SK-N-SH (cell line): ENCODE measurements around the gene PWP2. TPM values are rescaled to one million over a fixed set of nuclear protein-coding genes. Genes with fewer than 3 reads are reported as not detected.

Experiments used
- CTCF ChIA-PET: fragments of 300-600, 350-600 bp; formaldehyde crosslinking; extraction: SDS; loops from one replicate; lab custom pipeline; 2021; lab: Yijun Ruan, JAX
- POLR2A ChIA-PET: fragments of 350-600 bp; sonication (Branson Sonifier 250); formaldehyde crosslinking; extraction: SDS; loops from one replicate; lab custom pipeline; 2020; ENCODE audit warnings: antibody characterized with exemption, inconsistent platforms; lab: Yijun Ruan, JAX
- DNase-seq: peaks from one replicate; pipeline ENCODE4 v3.0.0; 2012
- H2AFZ ChIP-seq: fragments of 200-600 bp; sonication (generic); 2 replicates; pipeline ENCODE4 v1.8.1; 2016; ENCODE audit warnings: antibody characterized with exemption, mild to moderate bottlenecking, low read depth
- H3F3A ChIP-seq: fragments of 200-600 bp; sonication (generic); replicated peaks from 2 replicates; pipeline ENCODE3; 2016; ENCODE audit warnings: antibody characterized with exemption, mild to moderate bottlenecking; ENCODE audit not compliant: insufficient read depth
- H3K27ac ChIP-seq, 2 experiments: fragments of 200-500 bp in 1 of 2; fragments of 200-600 bp in 1 of 2; sonication (Bioruptor generic) in 1 of 2; sonication (generic), shearing (Covaris generic) in 1 of 2; 2 replicates each; pipeline versions ENCODE4 v1.5.1 to v1.6.1; 2014 to 2016; ENCODE audit warnings: low read depth in 2 of 2, inconsistent platforms in 1 of 2, low read length in 1 of 2, mild to moderate bottlenecking in 1 of 2, mixed read lengths in 1 of 2
- H3K27me3 ChIP-seq: fragments of 200-600 bp; sonication (generic), shearing (Covaris generic); 2 replicates; pipeline ENCODE4 v1.6.1; 2016; ENCODE audit warnings: mixed run types; ENCODE audit not compliant: insufficient read depth
- H3K36me3 ChIP-seq, 2 experiments: fragments of 200-500 bp in 1 of 2; fragments of 200-600 bp in 1 of 2; sonication (Bioruptor generic) in 1 of 2; sonication (generic) in 1 of 2; replicated peaks in 1 of 2; 2 replicates each; pipeline versions ENCODE3 to v1.5.1; 2014 to 2016; ENCODE audit warnings: low read length in 1 of 2, mild to moderate bottlenecking in 1 of 2; ENCODE audit not compliant: insufficient read depth in 2 of 2, control insufficient read depth in 1 of 2
- H3K4me1 ChIP-seq, 2 experiments: fragments of 200-500 bp in 1 of 2; fragments of 200-600 bp in 1 of 2; sonication (Bioruptor generic) in 1 of 2; sonication (generic), shearing (Covaris generic) in 1 of 2; 2 replicates each; pipeline versions ENCODE4 v1.5.1 to v1.6.1; 2014 to 2016; ENCODE audit warnings: low read depth in 1 of 2, low read length in 1 of 2, mixed run types in 1 of 2; ENCODE audit not compliant: insufficient read depth in 2 of 2, control insufficient read depth in 1 of 2
- H3K4me2 ChIP-seq: fragments of 200-600 bp; sonication (generic), shearing (Covaris generic); 2 replicates; pipeline ENCODE4 v1.6.1; 2017; ENCODE audit warnings: mixed run types
- H3K4me3 ChIP-seq, 2 experiments: fragments of 200-500 bp in 1 of 2; fragments of 200-600 bp in 1 of 2; sonication (Bioruptor generic) in 1 of 2; sonication (generic), shearing (Covaris generic) in 1 of 2; 2 replicates each; pipeline versions ENCODE4 v1.5.1 to v1.8.1; 2014 to 2016; ENCODE audit warnings: low read depth in 2 of 2, inconsistent platforms in 1 of 2, low read length in 1 of 2, mild to moderate bottlenecking in 1 of 2, mixed read lengths in 1 of 2, moderate library complexity in 1 of 2
- H3K79me2 ChIP-seq: fragments of 200-600 bp; sonication (generic); 2 replicates; pipeline ENCODE4 v1.8.1; 2017; ENCODE audit warnings: mild to moderate bottlenecking; ENCODE audit not compliant: insufficient read depth
- H3K9ac ChIP-seq: fragments of 200-600 bp; sonication (generic); 2 replicates; pipeline ENCODE4 v1.6.1; 2017; ENCODE audit warnings: mixed run types
- H3K9me2 ChIP-seq: fragments of 200-600 bp; sonication (generic); 2 replicates; pipeline ENCODE4 v1.6.1; 2017; ENCODE audit warnings: mixed run types
- H3K9me3 ChIP-seq: fragments of 200-600 bp; sonication (generic); 2 replicates; pipeline ENCODE4 v1.6.1; 2017; ENCODE audit warnings: mixed run types, mild to moderate bottlenecking, moderate library complexity
- H4K20me1 ChIP-seq: fragments of 200-600 bp; sonication (generic); 2 replicates; pipeline ENCODE4 v1.6.1; 2017; ENCODE audit warnings: mild to moderate bottlenecking, mixed run types; ENCODE audit not compliant: insufficient read depth
- CHD2 ChIP-seq: fragments of 150-350 bp; IDR thresholded peaks from 2 replicates; pipeline ENCODE4 v1.6.1; 2018; ENCODE audit warnings: low read length; ENCODE audit not compliant: partially characterized antibody
- EZH2phosphoT487 ChIP-seq: fragments of 200-600 bp; sonication (generic); IDR thresholded peaks from 2 replicates; pipeline ENCODE4 v1.6.1; 2017; ENCODE audit warnings: low read depth, mixed run types, mild to moderate bottlenecking, antibody characterized with exemption, moderate library complexity, borderline replicate concordance
- FOSL2 ChIP-seq: IDR thresholded peaks from 2 replicates; pipeline ENCODE4 v1.4.0; 2012; ENCODE audit warnings: low read depth, mild to moderate bottlenecking, moderate library complexity, borderline replicate concordance
- FOXJ3 ChIP-seq: sonication (generic); formaldehyde crosslinking; IDR thresholded peaks from 2 replicates; pipeline ENCODE4 v1.5.1; 2020; ENCODE audit warnings: mild to moderate bottlenecking, missing genetic modification reagents
- FOXM1 ChIP-seq: IDR thresholded peaks from 2 replicates; pipeline ENCODE4 v1.4.0; 2012; ENCODE audit warnings: low read depth, mild to moderate bottlenecking
- GABPA ChIP-seq: IDR thresholded peaks from 2 replicates; pipeline ENCODE4 v1.4.0; 2012; ENCODE audit warnings: low read depth, mild to moderate bottlenecking
- JUND ChIP-seq: IDR thresholded peaks from 2 replicates; pipeline ENCODE4 v1.4.0; 2012
- MXI1 ChIP-seq: IDR thresholded peaks from 2 replicates; pipeline ENCODE4 v1.6.1; 2012; ENCODE audit warnings: mild to moderate bottlenecking, low read depth, low read length, improper control_type of control experiment
- NRF1 ChIP-seq: IDR thresholded peaks from 2 replicates; pipeline ENCODE4 v1.6.1; 2012; ENCODE audit warnings: low read depth, mild to moderate bottlenecking, low read length
- POLR2AphosphoS5 ChIP-seq: IDR thresholded peaks from 2 replicates; pipeline ENCODE4 v1.6.1; 2012; ENCODE audit warnings: low read depth, low read length
- RCOR1 ChIP-seq: fragments of 150-350 bp; IDR thresholded peaks from 2 replicates; pipeline ENCODE4 v1.6.1; 2017; ENCODE audit warnings: antibody characterized with exemption, low read length
- RXRA ChIP-seq: IDR thresholded peaks from 2 replicates; pipeline ENCODE4 v1.4.0; 2012; ENCODE audit warnings: low read depth, mild to moderate bottlenecking, borderline replicate concordance
- SIN3A ChIP-seq: IDR thresholded peaks from 2 replicates; pipeline ENCODE4 v1.6.1; 2012; ENCODE audit warnings: low read depth, mild to moderate bottlenecking, low read length, moderate library complexity, borderline replicate concordance
- TCF12 ChIP-seq: IDR thresholded peaks from 2 replicates; pipeline ENCODE4 v1.4.0; 2012
- WGBS: methylation state at CpG from one replicate; pipeline ENCODE4 v1.1.6; 2017; ENCODE audit warnings: low lambda C conversion rate; 5-methylcytosine and 5-hydroxymethylcytosine counted together
- polyA plus RNA-seq, 3 experiments: library from polyadenylated mRNA; depleted of rRNA; stranded (reverse); fragments of >200 nt; gene quantifications; 2 replicates each; pipeline ENCODE4 v1.2.3, GENCODE V29; 2012
- TF ChIP-seq, protein P1 (sequence below): IDR thresholded peaks from 2 replicates; pipeline ENCODE4 v1.4.0; 2012; ENCODE audit warnings: low read depth, borderline replicate concordance
- TF ChIP-seq, protein P2 (sequence below): IDR thresholded peaks from 2 replicates; pipeline ENCODE4 v1.4.0; 2012; ENCODE audit warnings: low read depth
- TF ChIP-seq, protein P3 (sequence below): IDR thresholded peaks from 2 replicates; pipeline ENCODE4 v1.4.0; 2012; ENCODE audit warnings: low read depth, borderline replicate concordance
- TF ChIP-seq, protein P4 (sequence below): fragments of 150-350 bp; IDR thresholded peaks from 2 replicates; pipeline ENCODE4 v1.6.1; 2016; ENCODE audit warnings: mild to moderate bottlenecking, low read depth, low read length
- TF ChIP-seq, protein P5 (sequence below): IDR thresholded peaks from 2 replicates; pipeline ENCODE4 v1.6.1; 2012; ENCODE audit warnings: mild to moderate bottlenecking, low read depth, low read length, moderate library complexity

Gene PWP2
- polyA plus RNA-seq, 1 of the 3 experiments (the other 2 are of a cell fraction), result 6.0 TPM

DNA sequence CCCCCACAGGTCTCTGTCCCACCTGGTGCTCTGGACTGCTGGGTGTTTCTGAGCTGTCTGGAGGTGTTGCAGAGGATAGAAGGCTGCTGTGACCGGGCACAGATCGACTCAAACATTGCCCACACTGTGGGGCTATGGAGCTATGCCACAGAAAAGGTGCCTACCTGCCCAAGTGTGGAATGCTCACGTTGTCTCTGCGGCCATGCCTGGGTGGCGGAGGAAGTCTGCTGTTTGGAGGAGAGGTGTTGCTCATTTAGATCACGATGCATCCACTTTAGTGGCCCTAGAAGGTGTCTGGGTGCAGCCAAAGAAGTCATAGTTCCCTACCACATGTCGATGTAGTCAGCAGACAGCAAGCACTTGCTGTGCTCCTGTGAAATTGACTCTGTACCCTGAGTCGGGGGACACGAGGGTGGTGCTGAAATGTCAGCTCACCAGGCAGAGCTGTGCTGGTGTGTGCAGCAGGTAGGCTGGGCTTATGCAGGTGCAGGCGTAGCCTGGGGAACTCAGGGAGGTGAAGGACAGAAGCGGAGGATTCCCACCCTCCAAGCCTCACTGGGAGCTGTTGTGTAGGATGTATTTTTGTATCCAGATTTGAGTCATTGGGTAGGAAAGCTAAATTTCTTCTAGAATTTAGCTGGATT, 32.8 kb upstream of the PWP2 start:
- Histone ChIP-seq H3K4me3 (no peak overlapping the region), H3K79me2 (peaks cover 28% of the 10 kb centered on the region), H3F3A (peaks cover 3% of the 10 kb centered on the region), H3K9me3 (no peaks in the 10 kb centered on the region), H3K27ac (no peak overlapping the region), H3K4me2 (no peak overlapping the region), H2AFZ (no peak overlapping the region), H3K4me1 (no peaks in the 10 kb centered on the region; a peak in 1 of 4 replicates), H4K20me1 (no peaks in the 10 kb centered on the region; the same call in 1 of the 2 replicates), H3K9ac (no peak overlapping the region), H3K36me3 (peaks cover 35 to 66% of the 10 kb centered on the region in 2 experiments), H3K27me3 (no peaks in the 10 kb centered on the region), H3K9me2 (no peaks in the 10 kb centered on the region)
- no peak for DNase-seq
- ChIA-PET POLR2A (no interaction called here), CTCF (interaction anchor here (1.1 to 1.4 kb wide), 2 partner anchors 61 to 223 kb away, joined by 3 to 5 read pairs; no protein-coding TSS in a partner anchor)
- TF ChIP-seq FOXJ3 (CRISPR knock-in tag), result no peak
- TF ChIP-seq, protein P1, sequence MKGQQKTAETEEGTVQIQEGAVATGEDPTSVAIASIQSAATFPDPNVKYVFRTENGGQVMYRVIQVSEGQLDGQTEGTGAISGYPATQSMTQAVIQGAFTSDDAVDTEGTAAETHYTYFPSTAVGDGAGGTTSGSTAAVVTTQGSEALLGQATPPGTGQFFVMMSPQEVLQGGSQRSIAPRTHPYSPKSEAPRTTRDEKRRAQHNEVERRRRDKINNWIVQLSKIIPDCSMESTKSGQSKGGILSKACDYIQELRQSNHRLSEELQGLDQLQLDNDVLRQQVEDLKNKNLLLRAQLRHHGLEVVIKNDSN, result no peak
- 100% methylated on average over 9 of the region's 11 CpGs for WGBS

DNA sequence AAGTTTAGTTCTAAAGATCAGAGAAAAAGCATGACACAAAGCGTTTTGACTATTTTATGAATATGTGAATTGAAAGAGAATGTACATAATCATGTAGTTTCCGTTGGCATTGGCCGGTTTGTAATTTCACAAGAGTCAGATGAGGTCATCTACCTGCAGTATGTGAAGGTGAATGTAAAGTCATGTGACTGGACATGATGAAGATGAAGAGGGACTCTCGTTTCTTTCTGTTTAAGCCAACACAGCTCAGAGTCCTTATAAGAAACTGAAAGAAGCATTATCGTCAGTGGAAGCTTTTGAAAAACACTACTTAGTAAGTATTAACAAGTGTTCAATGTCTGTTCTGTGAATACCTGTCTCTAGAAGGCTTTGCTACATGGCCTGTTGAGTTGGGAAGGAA, 30.9 kb upstream of the PWP2 start:
- H3K4me3 ChIP-seq, result no peak overlapping the region
- no peaks in the 10 kb centered on the region for H3K9me2 ChIP-seq
- H3K9me3 ChIP-seq, result no peaks in the 10 kb centered on the region
- ChIA-PET POLR2A (no interaction called here), CTCF (interaction anchor here (1.3 kb wide), 2 partner anchors 10 to 15 kb away, joined by 3 to 4 read pairs; no protein-coding TSS in a partner anchor)
- H3K36me3 ChIP-seq, result peaks cover 50 to 64% of the 10 kb centered on the region in 2 experiments
- H3F3A ChIP-seq, result peaks cover 3% of the 10 kb centered on the region
- no peaks in the 10 kb centered on the region for H3K27me3 ChIP-seq
- H3K4me1 ChIP-seq, result no peaks in the 10 kb centered on the region
- WGBS, result 95% methylated on average over 5 of the region's 5 CpGs
- no peak for DNase-seq
- H3K4me2 ChIP-seq, result no peak overlapping the region
- no peak overlapping the region for H3K27ac ChIP-seq
- H2AFZ ChIP-seq, result no peak overlapping the region
- H3K9ac ChIP-seq, result no peak overlapping the region
- peaks cover 12% of the 10 kb centered on the region for H3K79me2 ChIP-seq
- H4K20me1 ChIP-seq, result no peaks in the 10 kb centered on the region; the same call in 1 of the 2 replicates
- no peak for TF ChIP-seq NRF1
- TF ChIP-seq, protein P2, sequence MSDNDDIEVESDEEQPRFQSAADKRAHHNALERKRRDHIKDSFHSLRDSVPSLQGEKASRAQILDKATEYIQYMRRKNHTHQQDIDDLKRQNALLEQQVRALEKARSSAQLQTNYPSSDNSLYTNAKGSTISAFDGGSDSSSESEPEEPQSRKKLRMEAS, result no peak
- TF ChIP-seq RXRA, result no peak
- TF ChIP-seq EZH2phosphoT487, result no peak
- TF ChIP-seq SIN3A, result no peak
- no peak for TF ChIP-seq FOXJ3 (CRISPR knock-in tag)
- no peak for TF ChIP-seq GABPA
- no peak for TF ChIP-seq FOXM1
- no peak for TF ChIP-seq MXI1
- TF ChIP-seq RCOR1, result no peak
- TF ChIP-seq POLR2AphosphoS5, result no peak
- TF ChIP-seq, protein P3, sequence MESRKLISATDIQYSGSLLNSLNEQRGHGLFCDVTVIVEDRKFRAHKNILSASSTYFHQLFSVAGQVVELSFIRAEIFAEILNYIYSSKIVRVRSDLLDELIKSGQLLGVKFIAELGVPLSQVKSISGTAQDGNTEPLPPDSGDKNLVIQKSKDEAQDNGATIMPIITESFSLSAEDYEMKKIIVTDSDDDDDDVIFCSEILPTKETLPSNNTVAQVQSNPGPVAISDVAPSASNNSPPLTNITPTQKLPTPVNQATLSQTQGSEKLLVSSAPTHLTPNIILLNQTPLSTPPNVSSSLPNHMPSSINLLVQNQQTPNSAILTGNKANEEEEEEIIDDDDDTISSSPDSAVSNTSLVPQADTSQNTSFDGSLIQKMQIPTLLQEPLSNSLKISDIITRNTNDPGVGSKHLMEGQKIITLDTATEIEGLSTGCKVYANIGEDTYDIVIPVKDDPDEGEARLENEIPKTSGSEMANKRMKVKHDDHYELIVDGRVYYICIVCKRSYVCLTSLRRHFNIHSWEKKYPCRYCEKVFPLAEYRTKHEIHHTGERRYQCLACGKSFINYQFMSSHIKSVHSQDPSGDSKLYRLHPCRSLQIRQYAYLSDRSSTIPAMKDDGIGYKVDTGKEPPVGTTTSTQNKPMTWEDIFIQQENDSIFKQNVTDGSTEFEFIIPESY, result no peak
- TF ChIP-seq, protein P4, sequence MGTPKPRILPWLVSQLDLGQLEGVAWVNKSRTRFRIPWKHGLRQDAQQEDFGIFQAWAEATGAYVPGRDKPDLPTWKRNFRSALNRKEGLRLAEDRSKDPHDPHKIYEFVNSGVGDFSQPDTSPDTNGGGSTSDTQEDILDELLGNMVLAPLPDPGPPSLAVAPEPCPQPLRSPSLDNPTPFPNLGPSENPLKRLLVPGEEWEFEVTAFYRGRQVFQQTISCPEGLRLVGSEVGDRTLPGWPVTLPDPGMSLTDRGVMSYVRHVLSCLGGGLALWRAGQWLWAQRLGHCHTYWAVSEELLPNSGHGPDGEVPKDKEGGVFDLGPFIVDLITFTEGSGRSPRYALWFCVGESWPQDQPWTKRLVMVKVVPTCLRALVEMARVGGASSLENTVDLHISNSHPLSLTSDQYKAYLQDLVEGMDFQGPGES, result no peak
- TF ChIP-seq CHD2, result no peak
- TF ChIP-seq, protein P5, sequence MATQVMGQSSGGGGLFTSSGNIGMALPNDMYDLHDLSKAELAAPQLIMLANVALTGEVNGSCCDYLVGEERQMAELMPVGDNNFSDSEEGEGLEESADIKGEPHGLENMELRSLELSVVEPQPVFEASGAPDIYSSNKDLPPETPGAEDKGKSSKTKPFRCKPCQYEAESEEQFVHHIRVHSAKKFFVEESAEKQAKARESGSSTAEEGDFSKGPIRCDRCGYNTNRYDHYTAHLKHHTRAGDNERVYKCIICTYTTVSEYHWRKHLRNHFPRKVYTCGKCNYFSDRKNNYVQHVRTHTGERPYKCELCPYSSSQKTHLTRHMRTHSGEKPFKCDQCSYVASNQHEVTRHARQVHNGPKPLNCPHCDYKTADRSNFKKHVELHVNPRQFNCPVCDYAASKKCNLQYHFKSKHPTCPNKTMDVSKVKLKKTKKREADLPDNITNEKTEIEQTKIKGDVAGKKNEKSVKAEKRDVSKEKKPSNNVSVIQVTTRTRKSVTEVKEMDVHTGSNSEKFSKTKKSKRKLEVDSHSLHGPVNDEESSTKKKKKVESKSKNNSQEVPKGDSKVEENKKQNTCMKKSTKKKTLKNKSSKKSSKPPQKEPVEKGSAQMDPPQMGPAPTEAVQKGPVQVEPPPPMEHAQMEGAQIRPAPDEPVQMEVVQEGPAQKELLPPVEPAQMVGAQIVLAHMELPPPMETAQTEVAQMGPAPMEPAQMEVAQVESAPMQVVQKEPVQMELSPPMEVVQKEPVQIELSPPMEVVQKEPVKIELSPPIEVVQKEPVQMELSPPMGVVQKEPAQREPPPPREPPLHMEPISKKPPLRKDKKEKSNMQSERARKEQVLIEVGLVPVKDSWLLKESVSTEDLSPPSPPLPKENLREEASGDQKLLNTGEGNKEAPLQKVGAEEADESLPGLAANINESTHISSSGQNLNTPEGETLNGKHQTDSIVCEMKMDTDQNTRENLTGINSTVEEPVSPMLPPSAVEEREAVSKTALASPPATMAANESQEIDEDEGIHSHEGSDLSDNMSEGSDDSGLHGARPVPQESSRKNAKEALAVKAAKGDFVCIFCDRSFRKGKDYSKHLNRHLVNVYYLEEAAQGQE, result no peak
- TF ChIP-seq JUND, result no peak
- no peak for TF ChIP-seq TCF12
- TF ChIP-seq FOSL2, result no peak
